OCI-LY7 (cell line): ENCODE data around the gene BICDL2. TPM values are rescaled to one million over a fixed set of nuclear protein-coding genes. Genes with fewer than 3 reads are reported as not detected.

ENCODE experiments used
- BruUV-seq: library from RNA; stranded (reverse); fragments of 400-500 nt; replicated peaks from 2 replicates; lab custom pipeline; 2021; lab: Mats Ljungman, UMichigan
- CTCF ChIA-PET: fragments of 300-600 bp; sonication (Branson Sonifier 250); formaldehyde crosslinking; loops from one replicate; lab custom pipeline; 2022; ENCODE audit warnings: antibody characterized with exemption; ENCODE audit not compliant: unreplicated experiment; lab: Charles Lee
- POLR2A ChIA-PET: fragments of 300-600 bp; sonication (Branson Sonifier 250); formaldehyde crosslinking; loops from one replicate; lab custom pipeline; 2022; ENCODE audit warnings: antibody characterized with exemption; lab: Charles Lee
- DNase-seq: peaks from one replicate; pipeline ENCODE4 v3.0.0-alpha.2; 2015; ENCODE audit warnings: low spot score
- H2AFZ ChIP-seq: fragments of 200-600 bp; sonication (generic), shearing (Covaris generic); 2 replicates; pipeline ENCODE4 v1.6.1; 2014; ENCODE audit warnings: mild to moderate bottlenecking, antibody characterized with exemption, low read length, moderate library complexity
- H3K27ac ChIP-seq: fragments of 200-600 bp; sonication (generic); 2 replicates; pipeline ENCODE4 v1.5.1; 2014; ENCODE audit warnings: mixed run types, low read depth, mild to moderate bottlenecking, moderate library complexity, low read length, inconsistent platforms; ENCODE audit not compliant: poor library complexity, severe bottlenecking
- H3K36me3 ChIP-seq: fragments of 200-600 bp; sonication (generic); 2 replicates; pipeline ENCODE4 v1.6.1; 2014; ENCODE audit warnings: mild to moderate bottlenecking, antibody characterized with exemption, low read length, moderate library complexity, mixed read lengths; ENCODE audit not compliant: insufficient read depth
- H3K4me1 ChIP-seq: fragments of 200-600 bp; sonication (generic); 2 replicates; pipeline ENCODE4 v1.5.1; 2014; ENCODE audit warnings: mild to moderate bottlenecking, low read length; ENCODE audit not compliant: insufficient read depth, poor library complexity, severe bottlenecking
- H3K4me2 ChIP-seq: fragments of 200-600 bp; sonication (generic); 2 replicates; pipeline ENCODE4 v1.6.1; 2014; ENCODE audit warnings: mild to moderate bottlenecking, low read length
- H3K4me3 ChIP-seq: fragments of 200-600 bp; sonication (generic); 2 replicates; pipeline ENCODE4 v1.5.1; 2014; ENCODE audit warnings: mild to moderate bottlenecking, low read depth, low read length; ENCODE audit not compliant: poor library complexity, severe bottlenecking
- H3K79me2 ChIP-seq: fragments of 200-600 bp; sonication (generic); 2 replicates; pipeline ENCODE4 v1.6.1; 2016; ENCODE audit warnings: low read depth, mild to moderate bottlenecking, low read length, moderate library complexity, mixed read lengths; ENCODE audit not compliant: insufficient read depth
- H3K9me2 ChIP-seq: fragments of 200-600 bp; sonication (generic); 2 replicates; pipeline ENCODE4 v1.6.1; 2016; ENCODE audit warnings: mild to moderate bottlenecking, low read length, mixed read lengths; ENCODE audit not compliant: insufficient read depth
- H3K9me3 ChIP-seq: fragments of 200-600 bp; sonication (generic); 2 replicates; pipeline ENCODE4 v1.6.1; 2014; ENCODE audit warnings: mild to moderate bottlenecking, mixed run types, low read length, mixed read lengths
- H4K20me1 ChIP-seq: fragments of 200-600 bp; sonication (generic); 2 replicates; pipeline ENCODE4 v1.6.1; 2014; ENCODE audit warnings: mild to moderate bottlenecking, antibody characterized with exemption, low read length, moderate library complexity, mixed read lengths; ENCODE audit not compliant: insufficient read depth
- CTCF ChIP-seq: fragments of 200-600 bp; sonication (generic); conservative IDR thresholded peaks from 2 replicates; pipeline ENCODE4 v1.5.1; 2014; ENCODE audit warnings: mild to moderate bottlenecking, antibody characterized with exemption, low read length, moderate library complexity, mixed read lengths
- EZH2phosphoT487 ChIP-seq: fragments of 200-600 bp; sonication (generic); IDR thresholded peaks from 2 replicates; pipeline ENCODE4 v1.6.1; 2018; ENCODE audit warnings: low read depth, borderline replicate concordance, mild to moderate bottlenecking, mixed run types, antibody characterized with exemption, low read length, moderate library complexity, mixed read lengths
- intact Hi-C: fragments of 100-400 bp; cut with micrococcal nuclease; formaldehyde crosslinking; loops from one replicate; pipeline ENCODE4 v1.10.0; 2022; ENCODE audit not compliant: unreplicated experiment
- total RNA-seq, 2 experiments: library from RNA; depleted of rRNA in 1 of 2; stranded (reverse); fragments of >200 nt in 1 of 2; shearing (Covaris generic) in 1 of 2; gene quantifications; 2 replicates each; pipeline ENCODE4 v1.2.3, GENCODE V29; 2014 to 2022

Gene BICDL2
- total RNA-seq, 2 experiments from 2014 or later, result not detected

GRCh38 chr16:3063625-3064386 lies 27.1 kb upstream of the BICDL2 start:
- CTCF ChIA-PET, result no interaction called here
- no peaks in the 10 kb centered on the region for H3K36me3 ChIP-seq
- no TSS peak for BruUV-seq
- H3K4me1 ChIP-seq, result peaks cover 4% of the 10 kb centered on the region
- H3K4me2 ChIP-seq, result no peak overlapping the region
- no peak overlapping the region for H2AFZ ChIP-seq
- no peak for DNase-seq
- no peaks in the 10 kb centered on the region for H3K9me3 ChIP-seq
- intact Hi-C loops, result no loop called here
- no peak overlapping the region for H3K4me3 ChIP-seq
- H4K20me1 ChIP-seq, result no peaks in the 10 kb centered on the region
- no peak overlapping the region for H3K27ac ChIP-seq
- no peak for TF ChIP-seq EZH2phosphoT487
- TF ChIP-seq CTCF, result no peak
- H3K9me2 ChIP-seq, result no peaks in the 10 kb centered on the region
- POLR2A ChIA-PET, result interaction anchor here (1.4 kb wide), 1 partner anchor 14 kb away, joined by 3 read pairs; no protein-coding TSS in a partner anchor
- no peaks in the 10 kb centered on the region for H3K79me2 ChIP-seq

GRCh38 chr16:3062553-3062952 lies 25.8 kb upstream of the BICDL2 start:
- TF ChIP-seq EZH2phosphoT487 (no peak), CTCF (no peak)
- ChIA-PET POLR2A (interaction anchor here (1.4 kb wide), 1 partner anchor 15 kb away, joined by 3 read pairs; no protein-coding TSS in a partner anchor), CTCF (no interaction called here)
- H3K9me3 ChIP-seq, result no peaks in the 10 kb centered on the region
- no peaks in the 10 kb centered on the region for H3K79me2 ChIP-seq
- H3K4me3 ChIP-seq, result no peak overlapping the region
- no peaks in the 10 kb centered on the region for H3K36me3 ChIP-seq
- no peaks in the 10 kb centered on the region for H3K9me2 ChIP-seq
- DNase-seq, result no peak
- intact Hi-C loops, result no loop called here
- H2AFZ ChIP-seq, result no peak overlapping the region
- H3K27ac ChIP-seq, result no peak overlapping the region
- H4K20me1 ChIP-seq, result no peaks in the 10 kb centered on the region
- no peak overlapping the region for H3K4me2 ChIP-seq
- BruUV-seq, result no TSS peak
- H3K4me1 ChIP-seq, result peaks cover 11% of the 10 kb centered on the region
